ENCODE measurements around the gene CATSPER3. TPM values are rescaled to one million over a fixed set of nuclear protein-coding genes. Genes with fewer than 3 reads are reported as not detected.

CATSPER3 gene
- total and polyA plus RNA-seq, 2 of the 8 experiments (the other 6 are each of a cell fraction or from before 2014, with no cell fraction given) = 0.62 TPM; not detected in 1

GRCh38 chr5:135011355-135012032 lies 43.8 kb downstream of the CATSPER3 start:
- Histone ChIP-seq H2AFZ (ENCODE audit: low read length) (no peak overlapping the region), H4K8ac (ENCODE audit: extremely low read depth, insufficient read depth, low read length) (no peak overlapping the region), H3K79me1 (ENCODE audit: low read depth, low read length) (no peaks in the 10 kb centered on the region), H3K14ac (ENCODE audit: insufficient read length) (no peak overlapping the region), H3K9ac (replicated peaks in 1 of 4; ENCODE audit: extremely low read depth in 1 of 4, low read depth in 3 of 4, low read length in 3 of 4) (no peak overlapping the region), H2BK15ac (ENCODE audit: low read length) (no peak overlapping the region), H3K79me2 (ENCODE audit: control insufficient read depth in 1 of 2, insufficient read depth in 2 of 2, low read length in 2 of 2) (no peaks in the 10 kb centered on the region), H3K36me3 (ENCODE audit: control insufficient read depth in 2 of 4, insufficient read depth in 4 of 4, low read length in 3 of 4) (no peaks in the 10 kb centered on the region), H3K18ac (ENCODE audit: extremely low read depth, low read length) (no peak overlapping the region), H4K91ac (replicated peaks; ENCODE audit: insufficient read length, low read length) (no peak overlapping the region), H2BK20ac (ENCODE audit: low read length) (no peak overlapping the region), H4K20me1 (replicated peaks in 1 of 2; ENCODE audit: control insufficient read depth in 1 of 2, insufficient read depth in 2 of 2, low read length in 2 of 2) (no peaks in the 10 kb centered on the region), H2BK5ac (ENCODE audit: low read depth, low read length) (no peak overlapping the region), H3K27ac (ENCODE audit: low read depth, low read length) (no peak overlapping the region), H3K4me3 (ENCODE audit: extremely low read depth in 1 of 4, insufficient read depth in 2 of 4, low read depth in 3 of 4, low read length in 4 of 4) (no peak overlapping the region), H3K23me2 (ENCODE audit: low read depth, low read length) (no peaks in the 10 kb centered on the region), H3K4me2 (ENCODE audit: insufficient read depth in 1 of 2, low read depth in 2 of 2, low read length in 2 of 2) (no peak overlapping the region), H2AK5ac (ENCODE audit: low read depth, low read length) (no peak overlapping the region), H2BK120ac (replicated peaks; ENCODE audit: low read depth, low read length) (no peak overlapping the region), H3K23ac (ENCODE audit: insufficient read length) (no peak overlapping the region), H4K5ac (ENCODE audit: insufficient read length, low read depth, low read length) (no peak overlapping the region), H2BK12ac (ENCODE audit: low read depth, low read length) (no peak overlapping the region), H3K9me3 (ENCODE audit: insufficient read depth in 2 of 2, low read depth in 1 of 2, low read length in 1 of 2) (no peaks in the 10 kb centered on the region), H3K27me3 (replicated peaks in 1 of 4; ENCODE audit: control insufficient read depth in 3 of 4, extremely low read depth in 1 of 4, insufficient read depth in 3 of 4, low read length in 3 of 4) (no peaks in the 10 kb centered on the region; a peak in 1 of 7 replicates), H3K56ac (replicated peaks; ENCODE audit: insufficient read length, low read depth, low read length) (no peak overlapping the region), H3K4me1 (replicated peaks in 1 of 4; ENCODE audit: control insufficient read depth in 3 of 4, insufficient read depth in 4 of 4, low read length in 3 of 4) (peaks cover 0 to 2% (median under 1%) of the 10 kb centered on the region in 4 experiments; a peak in 1 of 7 replicates), H3K4ac (replicated peaks; ENCODE audit: insufficient read length, low read depth, low read length) (no peak overlapping the region)
- CTCF ChIA-PET (ENCODE audit: partially characterized antibody) = interaction anchor here (1.3 to 2.1 kb wide), 5 partner anchors 8 to 168 kb away, joined by 3 to 12 read pairs (median 5); no protein-coding TSS in a partner anchor
- POLR2A ChIA-PET (ENCODE audit: partially characterized antibody) = interaction anchor here (1.2 kb wide), 1 partner anchor 14 kb away, joined by 4 read pairs; no protein-coding TSS in a partner anchor
- FAIRE-seq (no peak), DNase-seq (ENCODE audit: low read depth in 1 of 2, low spot score in 2 of 2) (no peak)
- TF ChIP-seq RXRA (IDR thresholded peaks at IDR 0.05; ENCODE audit: insufficient read depth, low read depth, low read length) (no peak), SUZ12 (IDR thresholded peaks at IDR 0.05; ENCODE audit: low read length) (no peak), POLR2A (IDR thresholded peaks at IDR 0.05; ENCODE audit: control extremely low read depth in 1 of 2, low read depth in 2 of 2, low read length in 2 of 2) (no peak), POU5F1 (IDR thresholded peaks at IDR 0.05; ENCODE audit: low read depth, low read length) (no peak), TBP (IDR thresholded peaks at IDR 0.05; ENCODE audit: low read depth, low read length) (no peak), RBBP5 (IDR thresholded peaks at IDR 0.05; ENCODE audit: borderline replicate concordance, low read depth, low read length) (no peak), BRCA1 (IDR thresholded peaks at IDR 0.05; ENCODE audit: low read depth, low read length) (no peak), GTF2F1 (IDR thresholded peaks at IDR 0.05; ENCODE audit: borderline replicate concordance, low read depth, low read length) (no peak), NRF1 (IDR thresholded peaks at IDR 0.05; ENCODE audit: low read depth, low read length) (no peak)
- WGBS, 2 experiments (ENCODE audit: extremely low coverage in 1 of 2, insufficient coverage in 1 of 2, insufficient read length in 1 of 2, insufficient replicate concordance in 2 of 2, low coverage in 1 of 2, low lambda C conversion rate in 2 of 2, missing lambda C conversion rate in 1 of 2) = 94% methylated on average over 4 of the region's 4 CpGs; no CpG with 5 or more reads in 1 of the 2 experiments
